GM12878 (cell line): ENCODE measurements around the gene ODAD4.

ENCODE experiments used
- CTCF ChIP-seq, 3 experiments: IDR thresholded peaks in 2 of 3; conservative IDR thresholded peaks in 1 of 3; 2 replicates each; pipeline ENCODE4 v1.5.1; 2011; ENCODE audit warnings: low read depth in 3 of 3, low read length in 3 of 3, mild to moderate bottlenecking in 3 of 3, control low read depth in 2 of 3, moderate library complexity in 2 of 3, inconsistent platforms in 1 of 3, mixed read lengths in 1 of 3; ENCODE audit not compliant: control insufficient read depth in 2 of 3, insufficient read depth in 1 of 3; ENCODE audit errors: extremely low read depth in 1 of 3
- FOS ChIP-seq: IDR thresholded peaks from 3 replicates; pipeline ENCODE4 v1.6.1; 2011; ENCODE audit warnings: borderline replicate concordance; ENCODE audit not compliant: insufficient read length; ENCODE audit errors: extremely low read depth
- KDM1A ChIP-seq: fragments of 200-600 bp; sonication (generic); IDR thresholded peaks from 2 replicates; pipeline ENCODE4 v1.6.1; 2016; ENCODE audit warnings: borderline replicate concordance
- MAX ChIP-seq: IDR thresholded peaks from 2 replicates; pipeline ENCODE4 v1.6.1; 2012; ENCODE audit warnings: low read depth, low read length, improper control_type of control experiment
- NR2C1 ChIP-seq: fragments of 450-650 bp; IDR thresholded peaks from 2 replicates; pipeline ENCODE4 v1.6.1; 2017; ENCODE audit warnings: antibody characterized with exemption, mild to moderate bottlenecking, moderate library complexity
- POLR2AphosphoS5 ChIP-seq: IDR thresholded peaks from 2 replicates; pipeline ENCODE4 v1.6.1; 2011; ENCODE audit warnings: mild to moderate bottlenecking, low read length, inconsistent platforms
- SUZ12 ChIP-seq: fragments of 200-600 bp; sonication (generic); IDR thresholded peaks from one replicate; pipeline ENCODE4 v1.6.1; 2018; ENCODE audit warnings: antibody characterized with exemption, mild to moderate bottlenecking; ENCODE audit not compliant: unreplicated experiment
- YY1 ChIP-seq: IDR thresholded peaks from 2 replicates; pipeline ENCODE4 v1.6.1; 2011; ENCODE audit warnings: low read depth, mild to moderate bottlenecking, low read length
- ZBTB11 ChIP-seq: fragments of 450-650 bp; formaldehyde crosslinking; IDR thresholded peaks from 2 replicates; pipeline ENCODE4 v1.5.0; 2022; ENCODE audit warnings: mild to moderate bottlenecking, missing genetic modification characterization
- TF ChIP-seq, protein P1 (sequence below): fragments of 150-350 bp; IDR thresholded peaks from 2 replicates; pipeline ENCODE4 v1.6.1; 2014; ENCODE audit warnings: mild to moderate bottlenecking, low read depth, low read length

GRCh38 chr17:41913798-41914197 lies 16.6 kb upstream of the ODAD4 start:
- TF ChIP-seq, protein P1, sequence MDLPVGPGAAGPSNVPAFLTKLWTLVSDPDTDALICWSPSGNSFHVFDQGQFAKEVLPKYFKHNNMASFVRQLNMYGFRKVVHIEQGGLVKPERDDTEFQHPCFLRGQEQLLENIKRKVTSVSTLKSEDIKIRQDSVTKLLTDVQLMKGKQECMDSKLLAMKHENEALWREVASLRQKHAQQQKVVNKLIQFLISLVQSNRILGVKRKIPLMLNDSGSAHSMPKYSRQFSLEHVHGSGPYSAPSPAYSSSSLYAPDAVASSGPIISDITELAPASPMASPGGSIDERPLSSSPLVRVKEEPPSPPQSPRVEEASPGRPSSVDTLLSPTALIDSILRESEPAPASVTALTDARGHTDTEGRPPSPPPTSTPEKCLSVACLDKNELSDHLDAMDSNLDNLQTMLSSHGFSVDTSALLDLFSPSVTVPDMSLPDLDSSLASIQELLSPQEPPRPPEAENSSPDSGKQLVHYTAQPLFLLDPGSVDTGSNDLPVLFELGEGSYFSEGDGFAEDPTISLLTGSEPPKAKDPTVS: no peak
- TF ChIP-seq SUZ12: no peak
- TF ChIP-seq NR2C1: no peak
- TF ChIP-seq ZBTB11 (CRISPR knock-in tag): no peak
- no peak for TF ChIP-seq YY1
- no peak for TF ChIP-seq KDM1A
- TF ChIP-seq POLR2AphosphoS5: no peak
- no peak for TF ChIP-seq MAX
- no peak for TF ChIP-seq FOS
- TF ChIP-seq CTCF (IDR thresholded peaks at IDR 0.05 in 2 of 3, conservative IDR thresholded peaks at IDR 0.05 in 1 of 3; ENCODE audit: control insufficient read depth in 2 of 3, extremely low read depth in 1 of 3, insufficient read depth in 1 of 3, low read depth in 3 of 3, low read length in 3 of 3): no peak
